Smooth muscle cell of the pulmonary artery (primary cell): ENCODE results near the gene JUN. TPM values are rescaled to one million over a fixed set of nuclear protein-coding genes. Genes with fewer than 3 reads are reported as not detected.

ENCODE experiments used
- total RNA-seq: library from RNA; depleted of rRNA; stranded (reverse); fragments of >200 nt; gene quantifications from 2 replicates; pipeline ENCODE4 v1.2.3, GENCODE V29; 2014

The JUN gene
- total RNA-seq: 95.2 and 108 TPM in 2 replicates

GRCh38 chr1:58783993-58784757 lies at the start of gene JUN:
Gene JUN, minus strand, starts transcription at chr1:58784047. Its CDS starts 977 bp downstream, at chr1:58783070.

Other genes starting within 250 kb of the JUN start
- 23.2 and 27.2 TPM in 2 replicates for gene OMA1, start 237.3 kb downstream of the JUN start, total RNA-seq
- gene TACSTD2, start 206.8 kb downstream of the JUN start, total RNA-seq: 0.13 and 0.26 TPM in 2 replicates
- gene MYSM1, start 84.0 kb downstream of the JUN start, total RNA-seq: 15.2 and 15.3 TPM in 2 replicates